H9 (cell line): ENCODE data around the gene MAML3. TPM values are rescaled to one million over a fixed set of nuclear protein-coding genes. Genes with fewer than 3 reads are reported as not detected.

Experiments used
- DNase-seq: peaks from one replicate; pipeline ENCODE4 v3.0.0-alpha.2; 2017
- H2AFZ ChIP-seq: one replicate; pipeline ENCODE4 v1.6.1; 2013; ENCODE audit warnings: mild to moderate bottlenecking, low read length, control low read depth, moderate library complexity
- H2AK5ac ChIP-seq: 2 replicates; pipeline ENCODE4 v1.6.1; 2013; ENCODE audit warnings: low read length, control low read depth, mixed read lengths; ENCODE audit not compliant: insufficient read length
- H2BK120ac ChIP-seq: one replicate; pipeline ENCODE4 v1.6.1; 2013; ENCODE audit warnings: low read depth, mild to moderate bottlenecking, low read length, control low read depth, inconsistent platforms; ENCODE audit not compliant: poor library complexity, severe bottlenecking
- H2BK12ac ChIP-seq: 2 replicates; pipeline ENCODE4 v1.6.1; 2013; ENCODE audit warnings: low read length, control low read depth, mixed read lengths, low read depth; ENCODE audit not compliant: insufficient read length
- H2BK15ac ChIP-seq: 2 replicates; pipeline ENCODE4 v1.6.1; 2013; ENCODE audit warnings: low read depth, low read length, control low read depth
- H2BK20ac ChIP-seq: one replicate; pipeline ENCODE4 v1.6.1; 2013; ENCODE audit warnings: low read depth, mild to moderate bottlenecking, low read length, control low read depth, inconsistent platforms; ENCODE audit not compliant: poor library complexity, severe bottlenecking
- H2BK5ac ChIP-seq: 2 replicates; pipeline ENCODE4 v1.6.1; 2013; ENCODE audit warnings: low read length, control low read depth, mixed read lengths; ENCODE audit not compliant: insufficient read length
- H3K14ac ChIP-seq: 2 replicates; pipeline ENCODE4 v1.6.1; 2013; ENCODE audit warnings: low read length, control low read depth; ENCODE audit not compliant: insufficient read depth
- H3K18ac ChIP-seq: 2 replicates; pipeline ENCODE4 v1.6.1; 2013; ENCODE audit warnings: low read depth, mild to moderate bottlenecking, mixed read lengths, low read length, control low read depth; ENCODE audit not compliant: insufficient read length
- H3K23ac ChIP-seq: 2 replicates; pipeline ENCODE4 v1.6.1; 2013; ENCODE audit warnings: low read length, control low read depth, mixed read lengths, low read depth; ENCODE audit not compliant: insufficient read length
- H3K23me2 ChIP-seq: 2 replicates; pipeline ENCODE4 v1.6.1; 2013; ENCODE audit warnings: low read depth, mild to moderate bottlenecking, mixed read lengths, low read length, control low read depth; ENCODE audit not compliant: insufficient read length, poor library complexity, severe bottlenecking
- H3K27ac ChIP-seq: 2 replicates; pipeline ENCODE4 v1.5.1; 2013; ENCODE audit warnings: low read length, control low read depth, mixed read lengths, low read depth; ENCODE audit not compliant: insufficient read length
- H3K27me3 ChIP-seq: 2 replicates; pipeline ENCODE4 v1.6.1; 2013; ENCODE audit warnings: low read length, control low read depth, inconsistent platforms; ENCODE audit not compliant: insufficient read depth
- H3K4ac ChIP-seq: 2 replicates; pipeline ENCODE4 v1.6.1; 2013; ENCODE audit warnings: low read depth, mild to moderate bottlenecking, control low read depth, inconsistent platforms, low read length, moderate library complexity
- H3K4me1 ChIP-seq: 2 replicates; pipeline ENCODE4 v1.6.1; 2013; ENCODE audit warnings: low read length, control low read depth, inconsistent platforms; ENCODE audit not compliant: insufficient read depth
- H3K4me2 ChIP-seq: 2 replicates; pipeline ENCODE4 v1.6.1; 2013; ENCODE audit warnings: low read length, control low read depth, mixed read lengths; ENCODE audit not compliant: insufficient read length, insufficient read depth
- H3K56ac ChIP-seq: 2 replicates; pipeline ENCODE4 v1.6.1; 2013; ENCODE audit warnings: low read depth, mild to moderate bottlenecking, mixed read lengths, low read length, control low read depth; ENCODE audit not compliant: insufficient read length
- H3K79me1 ChIP-seq: 2 replicates; pipeline ENCODE4 v1.6.1; 2013; ENCODE audit warnings: low read depth, mild to moderate bottlenecking, moderate library complexity, low read length, control low read depth, inconsistent platforms; ENCODE audit not compliant: insufficient read depth, poor library complexity, severe bottlenecking
- H3K79me2 ChIP-seq: 2 replicates; pipeline ENCODE4 v1.6.1; 2013; ENCODE audit warnings: low read length, control low read depth, inconsistent platforms; ENCODE audit not compliant: insufficient read depth
- H3K9ac ChIP-seq: 2 replicates; pipeline ENCODE4 v1.6.1; 2013; ENCODE audit warnings: low read length, control low read depth, mixed read lengths; ENCODE audit not compliant: insufficient read length; ENCODE audit errors: extremely low read depth
- H3K9me3 ChIP-seq: one replicate; pipeline ENCODE4 v1.6.1; 2013; ENCODE audit warnings: low read depth, low read length, inconsistent platforms; ENCODE audit not compliant: control insufficient read depth
- H3T11ph ChIP-seq: one replicate; pipeline ENCODE4 v1.6.1; 2013; ENCODE audit warnings: mild to moderate bottlenecking, low read length, control low read depth, inconsistent platforms
- H4K20me1 ChIP-seq: one replicate; pipeline ENCODE4 v1.6.1; 2013; ENCODE audit not compliant: control insufficient read depth, insufficient read length, insufficient read depth
- H4K5ac ChIP-seq: 2 replicates; pipeline ENCODE4 v1.6.1; 2013; ENCODE audit warnings: low read depth, mild to moderate bottlenecking, mixed read lengths, low read length, control low read depth; ENCODE audit not compliant: insufficient read length
- H4K8ac ChIP-seq: replicated peaks from 2 replicates; pipeline ENCODE4 v1.6.1; 2013; ENCODE audit warnings: low read length, control low read depth, mixed read lengths, low read depth; ENCODE audit not compliant: insufficient read length
- H4K91ac ChIP-seq: 2 replicates; pipeline ENCODE4 v1.6.1; 2013; ENCODE audit warnings: low read depth, mild to moderate bottlenecking, moderate library complexity, mixed read lengths, low read length, control low read depth; ENCODE audit not compliant: insufficient read length
- H3K27ac Mint-ChIP-seq, 3 experiments: 2 replicates in 2 of 3; 3 replicates in 1 of 3; pipeline ENCODE4 v1.8.0; 2020 to 2021; ENCODE audit warnings: mixed read lengths in 3 of 3, mild to moderate bottlenecking in 1 of 3, moderate library complexity in 1 of 3
- H3K27me3 Mint-ChIP-seq: 2 replicates; pipeline ENCODE4 v1.8.0; 2021; ENCODE audit warnings: low read depth, mild to moderate bottlenecking, moderate library complexity, mixed read lengths
- H3K36me3 Mint-ChIP-seq, 3 experiments: 2 replicates in 2 of 3; 3 replicates in 1 of 3; pipeline ENCODE4 v1.8.0; 2020 to 2021; ENCODE audit warnings: low read depth in 3 of 3, mixed read lengths in 3 of 3; ENCODE audit not compliant: insufficient read depth in 1 of 3
- H3K4me1 Mint-ChIP-seq, 2 experiments: 2 replicates each; pipeline ENCODE4 v1.8.0; 2020; ENCODE audit warnings: mixed read lengths in 2 of 2
- H3K4me3 Mint-ChIP-seq, 2 experiments: 2 replicates in 1 of 2; 3 replicates in 1 of 2; pipeline ENCODE4 v1.8.0; 2020 to 2021; ENCODE audit warnings: mild to moderate bottlenecking in 2 of 2, mixed read lengths in 2 of 2, moderate library complexity in 1 of 2
- H3K9me3 Mint-ChIP-seq, 2 experiments: 2 replicates in 1 of 2; 3 replicates in 1 of 2; pipeline ENCODE4 v1.8.0; 2020; ENCODE audit warnings: mild to moderate bottlenecking in 2 of 2, mixed read lengths in 2 of 2, moderate library complexity in 1 of 2
- WGBS: extraction: QIAGEN DNeasy Blood & Tissue Kit; methylation state at CpG from one replicate; pipeline ENCODE4 v1.1.7; 2013; ENCODE audit warnings: missing lambda C conversion rate, low lambda C conversion rate, mixed read lengths; ENCODE audit not compliant: insufficient read length; ENCODE audit errors: extremely low coverage; 5-methylcytosine and 5-hydroxymethylcytosine counted together
- total RNA-seq: library from RNA; stranded (reverse); gene quantifications from 2 replicates; pipeline ENCODE4 v1.2.1, GENCODE V29; 2021
- TF ChIP-seq, protein P1 (sequence below): fragments of 200-600 bp; sonication (generic); conservative IDR thresholded peaks from 3 replicates; pipeline ENCODE4 v1.8.0; 2021; ENCODE audit warnings: antibody characterized with exemption, mild to moderate bottlenecking

The MAML3 gene
- total RNA-seq, 1 experiment from 2014 or later = 3.9 TPM

DNA sequence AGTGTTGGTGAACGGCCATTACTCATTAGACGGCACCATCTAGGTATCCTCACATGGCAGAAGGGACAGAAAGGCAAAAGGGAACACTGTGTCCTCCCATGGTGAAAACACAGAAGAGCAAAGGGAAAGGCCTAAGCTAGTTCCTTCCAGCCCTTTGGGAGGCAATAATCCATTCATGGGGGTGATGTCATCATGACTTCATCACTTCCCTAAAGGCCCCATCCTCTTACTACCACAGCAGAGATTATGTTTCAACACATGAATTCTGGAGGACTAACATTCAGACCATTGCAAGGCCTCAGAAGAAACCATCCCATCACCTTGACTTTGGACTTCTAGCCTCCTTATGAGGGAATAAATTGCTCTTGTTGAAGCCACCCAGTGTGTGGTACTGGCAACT is 250.1 kb downstream of the MAML3 start:
- no peak overlapping the region for H4K5ac ChIP-seq
- H3T11ph ChIP-seq = no peak overlapping the region
- no peak overlapping the region for H2BK120ac ChIP-seq
- H3K14ac ChIP-seq = no peak overlapping the region
- H3K4me2 ChIP-seq = no peak overlapping the region
- H4K20me1 ChIP-seq = no peaks in the 10 kb centered on the region
- H4K91ac ChIP-seq = no peak overlapping the region
- no peak overlapping the region for H2BK12ac ChIP-seq
- Mint-ChIP-seq H3K4me1 (peaks cover 19 to 27% of the 10 kb centered on the region in 2 experiments), H3K4me3 (no peak overlapping the region), H3K27me3 (no peaks in the 10 kb centered on the region), H3K36me3 (peaks cover 0 to 13% (median 6%) of the 10 kb centered on the region in 3 experiments; a peak in 4 of 7 replicates), H3K9me3 (peaks cover 4 to 11% of the 10 kb centered on the region in 2 experiments; a peak in 4 of 5 replicates), H3K27ac (no peak overlapping the region)
- H2AFZ ChIP-seq = no peak overlapping the region
- no peaks in the 10 kb centered on the region for H3K79me2 ChIP-seq
- no peaks in the 10 kb centered on the region for H3K27me3 ChIP-seq
- H3K27ac ChIP-seq = no peak overlapping the region
- no peak overlapping the region for H3K56ac ChIP-seq
- H3K4me1 ChIP-seq = no peaks in the 10 kb centered on the region
- no peak overlapping the region for H4K8ac ChIP-seq
- H3K23me2 ChIP-seq = no peaks in the 10 kb centered on the region
- DNase-seq = no peak
- no peak overlapping the region for H2BK15ac ChIP-seq
- no peak overlapping the region for H3K23ac ChIP-seq
- no peak overlapping the region for H2BK20ac ChIP-seq
- no peaks in the 10 kb centered on the region for H3K9me3 ChIP-seq
- H3K18ac ChIP-seq = no peak overlapping the region
- WGBS = no CpG with 5 or more reads among the region's 2 CpGs
- H2AK5ac ChIP-seq = no peak overlapping the region
- no peaks in the 10 kb centered on the region for H3K79me1 ChIP-seq
- no peak overlapping the region for H3K4ac ChIP-seq
- no peak overlapping the region for H3K9ac ChIP-seq
- TF ChIP-seq, protein P1, sequence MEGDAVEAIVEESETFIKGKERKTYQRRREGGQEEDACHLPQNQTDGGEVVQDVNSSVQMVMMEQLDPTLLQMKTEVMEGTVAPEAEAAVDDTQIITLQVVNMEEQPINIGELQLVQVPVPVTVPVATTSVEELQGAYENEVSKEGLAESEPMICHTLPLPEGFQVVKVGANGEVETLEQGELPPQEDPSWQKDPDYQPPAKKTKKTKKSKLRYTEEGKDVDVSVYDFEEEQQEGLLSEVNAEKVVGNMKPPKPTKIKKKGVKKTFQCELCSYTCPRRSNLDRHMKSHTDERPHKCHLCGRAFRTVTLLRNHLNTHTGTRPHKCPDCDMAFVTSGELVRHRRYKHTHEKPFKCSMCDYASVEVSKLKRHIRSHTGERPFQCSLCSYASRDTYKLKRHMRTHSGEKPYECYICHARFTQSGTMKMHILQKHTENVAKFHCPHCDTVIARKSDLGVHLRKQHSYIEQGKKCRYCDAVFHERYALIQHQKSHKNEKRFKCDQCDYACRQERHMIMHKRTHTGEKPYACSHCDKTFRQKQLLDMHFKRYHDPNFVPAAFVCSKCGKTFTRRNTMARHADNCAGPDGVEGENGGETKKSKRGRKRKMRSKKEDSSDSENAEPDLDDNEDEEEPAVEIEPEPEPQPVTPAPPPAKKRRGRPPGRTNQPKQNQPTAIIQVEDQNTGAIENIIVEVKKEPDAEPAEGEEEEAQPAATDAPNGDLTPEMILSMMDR = no peak
- no peak overlapping the region for H2BK5ac ChIP-seq
